IPS-20b (cell line): ENCODE results near the gene PCDHB5.
"Not testable (repeated sequence)": the region's sequence is repeated elsewhere in the genome, so short reads cannot be mapped to it uniquely, and the experiment has no call there.

Source experiments
- H3K27ac ChIP-seq: one replicate; pipeline ENCODE4 v1.5.1; 2013; ENCODE audit warnings: low read length
- H3K27me3 ChIP-seq: 2 replicates; pipeline ENCODE4 v1.6.1; 2013; ENCODE audit warnings: mild to moderate bottlenecking, low read length, inconsistent platforms; ENCODE audit not compliant: insufficient read depth
- H3K36me3 ChIP-seq: 2 replicates; pipeline ENCODE4 v1.6.1; 2013; ENCODE audit warnings: low read depth, mild to moderate bottlenecking, inconsistent platforms, low read length, moderate library complexity; ENCODE audit not compliant: insufficient read depth
- H3K4me1 ChIP-seq: 2 replicates; pipeline ENCODE4 v1.6.1; 2013; ENCODE audit warnings: mild to moderate bottlenecking, control low read depth, inconsistent platforms, low read length, moderate library complexity; ENCODE audit not compliant: insufficient read depth
- H3K4me3 ChIP-seq: 2 replicates; pipeline ENCODE4 v1.5.1; 2013; ENCODE audit warnings: mild to moderate bottlenecking, low read length, inconsistent platforms
- H3K9ac ChIP-seq: 2 replicates; pipeline ENCODE4 v1.6.1; 2013; ENCODE audit warnings: low read depth, mild to moderate bottlenecking, inconsistent platforms, low read length, moderate library complexity
- H3K9me3 ChIP-seq: 2 replicates; pipeline ENCODE4 v1.6.1; 2013; ENCODE audit warnings: mild to moderate bottlenecking, low read depth, low read length, inconsistent platforms; ENCODE audit not compliant: insufficient read depth

The PCDHB5 gene

GRCh38 chr5:141155540-141156374 is 20.8 kb downstream of the PCDHB5 start:
- no peak overlapping the region for H3K4me3 ChIP-seq
- H3K4me1 ChIP-seq: no peaks in the 10 kb centered on the region
- no peak overlapping the region for H3K9ac ChIP-seq
- no peak overlapping the region for H3K27ac ChIP-seq
- H3K9me3 ChIP-seq: peaks cover 39% of the 10 kb centered on the region; the same call in 1 of the 2 replicates
- H3K27me3 ChIP-seq: no peaks in the 10 kb centered on the region
- H3K36me3 ChIP-seq: no peaks in the 10 kb centered on the region

- not testable (repeated sequence) for H3K4me1 ChIP-seq, H3K9ac ChIP-seq, H3K27me3 ChIP-seq, H3K36me3 ChIP-seq, H3K27ac ChIP-seq, H3K4me3 ChIP-seq
- H3K9me3 ChIP-seq: peaks cover 41% of the 10 kb centered on the region; the same call in 1 of the 2 replicates
Observed at GRCh38 chr5:141157356-141157755, 22.4 kb downstream of the PCDHB5 start.

- H3K4me3 ChIP-seq, H3K27ac ChIP-seq: not testable (repeated sequence)
- peaks cover 47% of the 10 kb centered on the region; the same call in 1 of the 2 replicates for H3K9me3 ChIP-seq
Observed at GRCh38 chr5:141157901-141158300, 22.9 kb downstream of the PCDHB5 start.

GRCh38 chr5:141172381-141173204 is 37.6 kb downstream of the PCDHB5 start, which contains the start of gene PCDHB7:
TSS of gene PCDHB7 (plus strand) at chr5:141172644. CDS start at chr5:141172836, 192 bp downstream.
- no peak within 1 kb of the TSS for H3K9ac ChIP-seq
- H3K27me3 ChIP-seq: no peaks in the 10 kb centered on the region
- no peaks in the 10 kb centered on the region for H3K4me1 ChIP-seq
- H3K36me3 ChIP-seq: no peaks in the 10 kb centered on the region
- no peak within 1 kb of the TSS for H3K4me3 ChIP-seq
- H3K27ac ChIP-seq: no peak within 1 kb of the TSS
- peaks cover 28% of the 10 kb centered on the region; the same call in 1 of the 2 replicates for H3K9me3 ChIP-seq

More at GRCh38 chr5:141157901-141158300, 22.9 kb downstream of the PCDHB5 start:
- not testable (repeated sequence) for H3K9ac ChIP-seq, H3K36me3 ChIP-seq, H3K27me3 ChIP-seq, H3K4me1 ChIP-seq

- not testable (repeated sequence) for H3K27ac ChIP-seq, H3K4me1 ChIP-seq, H3K36me3 ChIP-seq, H3K27me3 ChIP-seq, H3K9ac ChIP-seq, H3K4me3 ChIP-seq
- H3K9me3 ChIP-seq: peaks cover 28% of the 10 kb centered on the region; the same call in 1 of the 2 replicates
Observed at GRCh38 chr5:141174291-141175104, 39.5 kb downstream of the PCDHB5 start.

GRCh38 chr5:141175933-141176332 is 40.9 kb downstream of the PCDHB5 start:
- no peaks in the 10 kb centered on the region for H3K4me1 ChIP-seq
- H3K4me3 ChIP-seq: no peak overlapping the region
- H3K9me3 ChIP-seq: peaks cover 32% of the 10 kb centered on the region; the same call in 1 of the 2 replicates
- no peaks in the 10 kb centered on the region for H3K27me3 ChIP-seq
- no peaks in the 10 kb centered on the region for H3K36me3 ChIP-seq
- no peak overlapping the region for H3K27ac ChIP-seq
- no peak overlapping the region for H3K9ac ChIP-seq

GRCh38 chr5:141177577-141178191 is 42.7 kb downstream of the PCDHB5 start, which contains the start of gene PCDHB8:
TSS of gene PCDHB8 (plus strand) at chr5:141177790. CDS start at chr5:141178035, 245 bp downstream.
- not testable (repeated sequence) for H3K9ac ChIP-seq, H3K4me3 ChIP-seq, H3K27ac ChIP-seq, H3K36me3 ChIP-seq, H3K27me3 ChIP-seq, H3K4me1 ChIP-seq
- peaks cover 32% of the 10 kb centered on the region; the same call in 1 of the 2 replicates for H3K9me3 ChIP-seq

- not testable (repeated sequence) for H3K36me3 ChIP-seq, H3K27me3 ChIP-seq, H3K27ac ChIP-seq, H3K4me3 ChIP-seq, H3K4me1 ChIP-seq, H3K9ac ChIP-seq
- peaks cover 32% of the 10 kb centered on the region; the same call in 1 of the 2 replicates for H3K9me3 ChIP-seq
Observed at GRCh38 chr5:141179371-141179770, 44.4 kb downstream of the PCDHB5 start.

GRCh38 chr5:141179876-141180275 is 44.9 kb downstream of the PCDHB5 start:
- not testable (repeated sequence) for H3K27me3 ChIP-seq, H3K36me3 ChIP-seq, H3K4me3 ChIP-seq, H3K4me1 ChIP-seq, H3K9ac ChIP-seq, H3K27ac ChIP-seq
- H3K9me3 ChIP-seq: peaks cover 31% of the 10 kb centered on the region; the same call in 1 of the 2 replicates

- peaks cover 26% of the 10 kb centered on the region; the same call in 1 of the 2 replicates for H3K9me3 ChIP-seq
- no peak overlapping the region for H3K9ac ChIP-seq
- no peaks in the 10 kb centered on the region for H3K4me1 ChIP-seq
- no peaks in the 10 kb centered on the region for H3K27me3 ChIP-seq
- H3K27ac ChIP-seq: no peak overlapping the region
- H3K4me3 ChIP-seq: no peak overlapping the region
- H3K36me3 ChIP-seq: no peaks in the 10 kb centered on the region
Observed at GRCh38 chr5:141180313-141180712, 45.3 kb downstream of the PCDHB5 start.
